Smooth muscle cell (in vitro differentiated cells): ENCODE results near the gene MKRN2. TPM values are rescaled to one million over a fixed set of nuclear protein-coding genes. Genes with fewer than 3 reads are reported as not detected.
"Not testable (repeated sequence)": the region's sequence is repeated elsewhere in the genome, so short reads cannot be mapped to it uniquely, and the experiment has no call there.

ENCODE experiments used
- DNase-seq: peaks from one replicate; lab custom pipeline; 2025; ENCODE audit not compliant: unreplicated experiment; lab: John Stamatoyannopoulos, UW
- H2AFZ ChIP-seq: fragments of 200-600 bp; sonication (generic); 2 replicates; pipeline ENCODE4 v1.6.0; 2016; ENCODE audit warnings: antibody characterized with exemption, low read depth, mild to moderate bottlenecking
- H3F3A ChIP-seq: fragments of 200-600 bp; sonication (generic); 2 replicates; pipeline ENCODE4 v1.6.0; 2017; ENCODE audit warnings: antibody characterized with exemption, low read depth
- H3K27ac ChIP-seq: fragments of 200-600 bp; sonication (generic); 2 replicates; pipeline ENCODE4 v1.5.1; 2016; ENCODE audit warnings: low read depth, mild to moderate bottlenecking
- H3K27me3 ChIP-seq: fragments of 200-600 bp; sonication (generic); 2 replicates; pipeline ENCODE4 v1.6.1; 2016; ENCODE audit warnings: low read depth, mild to moderate bottlenecking
- H3K36me3 ChIP-seq: fragments of 200-600 bp; sonication (generic); 2 replicates; pipeline ENCODE4 v1.5.1; 2016; ENCODE audit warnings: low read depth
- H3K4me1 ChIP-seq: fragments of 200-600 bp; sonication (generic); 2 replicates; pipeline ENCODE4 v1.5.1; 2016; ENCODE audit warnings: low read depth
- H3K4me2 ChIP-seq: fragments of 200-600 bp; sonication (generic); 2 replicates; pipeline ENCODE4 v1.6.0; 2016; ENCODE audit warnings: mild to moderate bottlenecking
- H3K4me3 ChIP-seq: fragments of 200-600 bp; sonication (generic); 2 replicates; pipeline ENCODE4 v1.5.1; 2016; ENCODE audit warnings: mild to moderate bottlenecking
- H3K79me2 ChIP-seq: fragments of 200-600 bp; sonication (generic); 2 replicates; pipeline ENCODE4 v1.6.0; 2016; ENCODE audit warnings: low read depth, mild to moderate bottlenecking
- H3K9ac ChIP-seq: fragments of 200-600 bp; sonication (generic); 2 replicates; pipeline ENCODE4 v1.6.0; 2016; ENCODE audit warnings: low read depth
- H3K9me3 ChIP-seq: fragments of 200-600 bp; sonication (generic); replicated peaks from 2 replicates; pipeline ENCODE4 v1.5.1; 2016; ENCODE audit warnings: low read depth
- H4K20me1 ChIP-seq: fragments of 200-600 bp; sonication (generic); 2 replicates; pipeline ENCODE4 v1.6.0; 2016; ENCODE audit warnings: low read depth
- WGBS: methylation state at CpG from one replicate; pipeline ENCODE4 v1.1.7; 2016; ENCODE audit warnings: low lambda C conversion rate; 5-methylcytosine and 5-hydroxymethylcytosine counted together
- polyA plus RNA-seq: library from polyadenylated mRNA; unstranded; fragments of >200 nt; fragmentation: Nextera tagmentation; extraction: Ambion mirVana; gene quantifications from 2 replicates; pipeline ENCODE4 v1.2.1, GENCODE V29; 2016
- total RNA-seq: library from RNA; depleted of rRNA; stranded (reverse); fragments of >200 nt; gene quantifications from 2 replicates; pipeline ENCODE4 v1.2.3, GENCODE V29; 2014
- TF ChIP-seq, protein P1 (sequence below): fragments of 200-600 bp; sonication (generic); IDR thresholded peaks from 2 replicates; pipeline ENCODE4 v1.5.1; 2017; ENCODE audit warnings: borderline replicate concordance, mild to moderate bottlenecking, antibody characterized with exemption; ENCODE audit not compliant: insufficient read depth, poor library complexity, severe bottlenecking

MKRN2 gene
- total and polyA plus RNA-seq, 2 experiments from 2014 or later = 29.3 to 36.6 TPM

DNA sequence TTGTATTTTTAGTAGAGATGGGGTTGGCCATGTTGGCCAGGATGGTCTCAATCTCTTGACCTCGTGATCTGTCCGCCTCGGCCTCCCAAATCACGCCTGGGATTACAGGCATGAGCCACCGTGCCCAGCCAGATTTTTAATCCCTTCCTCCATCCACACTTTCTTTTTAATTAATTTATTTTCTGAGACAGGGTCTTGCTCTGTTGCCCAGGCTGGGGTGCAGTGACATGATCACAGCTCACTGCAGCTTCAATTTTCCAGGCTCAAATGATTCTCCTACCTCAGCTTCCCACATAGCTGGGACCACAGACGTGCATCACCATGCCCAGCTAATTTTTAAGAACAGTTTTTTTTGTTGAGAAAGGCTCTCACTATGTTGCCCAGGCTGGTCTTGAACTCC, 63.4 kb downstream of the MKRN2 start:
- Histone ChIP-seq H2AFZ (no peak overlapping the region), H3K27ac (no peak overlapping the region), H3K9me3 (no peaks in the 10 kb centered on the region), H3K36me3 (peaks cover 5% of the 10 kb centered on the region), H3F3A (no peaks in the 10 kb centered on the region), H3K4me2 (no peak overlapping the region), H3K4me3 (no peak overlapping the region), H3K79me2 (peaks cover 87% of the 10 kb centered on the region), H3K4me1 (no peaks in the 10 kb centered on the region), H4K20me1 (peaks cover 98% of the 10 kb centered on the region), H3K27me3 (no peaks in the 10 kb centered on the region), H3K9ac (no peak overlapping the region)
- DNase-seq = no peak
- TF ChIP-seq, protein P1, sequence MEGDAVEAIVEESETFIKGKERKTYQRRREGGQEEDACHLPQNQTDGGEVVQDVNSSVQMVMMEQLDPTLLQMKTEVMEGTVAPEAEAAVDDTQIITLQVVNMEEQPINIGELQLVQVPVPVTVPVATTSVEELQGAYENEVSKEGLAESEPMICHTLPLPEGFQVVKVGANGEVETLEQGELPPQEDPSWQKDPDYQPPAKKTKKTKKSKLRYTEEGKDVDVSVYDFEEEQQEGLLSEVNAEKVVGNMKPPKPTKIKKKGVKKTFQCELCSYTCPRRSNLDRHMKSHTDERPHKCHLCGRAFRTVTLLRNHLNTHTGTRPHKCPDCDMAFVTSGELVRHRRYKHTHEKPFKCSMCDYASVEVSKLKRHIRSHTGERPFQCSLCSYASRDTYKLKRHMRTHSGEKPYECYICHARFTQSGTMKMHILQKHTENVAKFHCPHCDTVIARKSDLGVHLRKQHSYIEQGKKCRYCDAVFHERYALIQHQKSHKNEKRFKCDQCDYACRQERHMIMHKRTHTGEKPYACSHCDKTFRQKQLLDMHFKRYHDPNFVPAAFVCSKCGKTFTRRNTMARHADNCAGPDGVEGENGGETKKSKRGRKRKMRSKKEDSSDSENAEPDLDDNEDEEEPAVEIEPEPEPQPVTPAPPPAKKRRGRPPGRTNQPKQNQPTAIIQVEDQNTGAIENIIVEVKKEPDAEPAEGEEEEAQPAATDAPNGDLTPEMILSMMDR = no peak
- whole genome bisulfite sequencing = 98% methylated on average over 6 of the region's 6 CpGs

DNA sequence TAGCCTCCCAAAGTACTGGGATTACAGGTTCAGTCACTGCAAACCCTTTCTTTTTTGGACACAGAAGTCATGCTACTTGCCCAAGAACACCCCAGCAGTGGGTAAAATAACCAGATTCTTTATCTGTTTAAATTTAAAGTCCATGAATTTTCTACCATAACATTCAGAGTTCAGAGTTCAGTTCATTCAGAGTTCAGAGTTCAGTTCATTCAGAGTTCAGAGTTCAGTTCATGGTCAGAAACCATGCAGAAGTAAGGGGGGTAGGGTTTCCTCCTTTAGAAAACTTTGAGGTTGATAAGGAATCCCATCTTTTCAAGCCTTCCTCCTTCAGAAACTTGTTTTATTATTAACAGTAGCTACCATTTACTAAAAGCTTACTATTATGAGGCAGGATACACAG, 63.8 kb downstream of the MKRN2 start:
- Histone ChIP-seq H2AFZ (no peak overlapping the region), H4K20me1 (peaks cover 98% of the 10 kb centered on the region), H3K27me3 (no peaks in the 10 kb centered on the region), H3F3A (no peaks in the 10 kb centered on the region), H3K36me3 (peaks cover 5% of the 10 kb centered on the region), H3K9ac (no peak overlapping the region), H3K4me2 (no peak overlapping the region), H3K4me3 (no peak overlapping the region), H3K79me2 (peaks cover 87% of the 10 kb centered on the region), H3K4me1 (no peaks in the 10 kb centered on the region), H3K27ac (no peak overlapping the region), H3K9me3 (no peaks in the 10 kb centered on the region)
- TF ChIP-seq, protein P1 = no peak
- no peak for DNase-seq

DNA sequence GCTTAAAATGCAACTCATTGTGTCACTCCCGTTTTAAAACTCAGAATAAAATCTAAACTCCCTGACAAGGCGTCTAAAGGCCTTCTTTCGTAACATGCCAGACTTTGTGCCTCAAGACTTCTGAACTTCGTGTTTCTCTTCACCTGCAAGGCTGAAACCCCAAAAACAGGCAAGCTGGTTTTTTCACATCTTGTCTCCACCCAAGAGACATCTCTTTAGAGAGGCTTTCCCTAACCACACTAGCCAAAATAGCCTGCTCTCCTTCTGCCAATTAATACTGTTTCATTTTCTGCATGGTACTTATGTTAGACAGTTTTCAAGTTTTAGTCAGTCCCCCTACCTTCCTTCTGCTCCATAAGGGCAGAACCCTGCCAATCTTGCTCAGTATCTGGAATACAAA, 65.4 kb downstream of the MKRN2 start:
- Histone ChIP-seq H3K27ac (no peak overlapping the region), H3K4me2 (no peak overlapping the region), H3F3A (no peaks in the 10 kb centered on the region), H4K20me1 (peaks cover 98% of the 10 kb centered on the region), H3K79me2 (peaks cover 89% of the 10 kb centered on the region), H2AFZ (no peak overlapping the region), H3K4me3 (no peak overlapping the region), H3K36me3 (no peaks in the 10 kb centered on the region), H3K9me3 (no peaks in the 10 kb centered on the region), H3K4me1 (no peaks in the 10 kb centered on the region), H3K27me3 (no peaks in the 10 kb centered on the region), H3K9ac (no peak overlapping the region)
- WGBS = 78% methylated on average over 4 of the region's 4 CpGs
- no peak for DNase-seq
- TF ChIP-seq, protein P1 = no peak

DNA sequence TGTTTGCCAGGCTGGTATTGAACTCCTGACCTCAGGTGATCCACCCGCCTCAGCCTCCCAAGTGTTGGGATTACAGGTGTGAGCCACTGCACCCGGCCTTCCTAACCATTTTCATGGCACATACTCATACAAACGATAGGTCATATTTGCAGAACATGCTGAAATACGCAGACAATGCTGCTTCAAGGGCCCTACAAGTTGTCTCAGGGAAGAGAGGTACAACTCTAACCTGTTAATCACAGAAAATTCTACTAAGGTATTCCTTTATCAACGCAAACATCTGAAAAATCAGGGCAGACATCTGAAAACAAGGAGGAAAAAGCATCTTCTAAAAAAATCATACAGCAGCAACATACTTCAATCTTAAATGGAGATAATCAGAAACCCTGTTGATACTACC, 67.2 kb downstream of the MKRN2 start:
- 92% methylated on average over 5 of the region's 5 CpGs for WGBS
- peaks cover 100% of the 10 kb centered on the region for H4K20me1 ChIP-seq
- TF ChIP-seq, protein P1 = no peak

DNA sequence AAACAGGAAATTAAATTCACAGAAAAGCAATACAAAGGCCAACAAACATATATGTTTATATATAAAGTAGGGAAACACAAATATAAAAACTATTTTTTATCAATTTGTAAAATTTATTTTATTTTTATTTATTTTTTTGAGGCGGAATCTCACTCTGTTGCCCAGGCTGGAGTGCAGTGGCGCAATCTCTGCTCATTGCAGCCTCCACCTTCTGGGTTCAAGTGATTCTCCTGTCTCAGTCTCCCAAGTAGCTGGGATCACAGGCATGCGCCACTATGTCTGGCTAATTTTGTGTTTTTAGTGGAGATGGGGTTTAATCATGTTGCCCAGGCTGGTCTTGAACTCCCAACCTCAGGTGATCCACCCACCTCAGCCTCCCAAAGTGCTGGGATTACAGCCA, 68.1 kb downstream of the MKRN2 start:
- H2AFZ ChIP-seq, H3K9me3 ChIP-seq, H3K4me1 ChIP-seq, H3K4me3 ChIP-seq, H3K36me3 ChIP-seq, H3F3A ChIP-seq, H3K27me3 ChIP-seq, H3K4me2 ChIP-seq, H3K27ac ChIP-seq, H3K9ac ChIP-seq, DNase-seq: not testable (repeated sequence)
- WGBS = 96% methylated on average over 3 of the region's 3 CpGs
- H4K20me1 ChIP-seq = peaks cover 100% of the 10 kb centered on the region
- peaks cover 100% of the 10 kb centered on the region for H3K79me2 ChIP-seq

More for the DNA sequence above, 67.2 kb downstream of the MKRN2 start:
- Histone ChIP-seq H3F3A (no peaks in the 10 kb centered on the region), H3K27me3 (no peaks in the 10 kb centered on the region), H3K9me3 (no peaks in the 10 kb centered on the region), H3K4me2 (no peak overlapping the region), H3K79me2 (peaks cover 97% of the 10 kb centered on the region), H3K4me3 (no peak overlapping the region), H2AFZ (no peak overlapping the region), H3K27ac (no peak overlapping the region), H3K9ac (no peak overlapping the region), H3K36me3 (no peaks in the 10 kb centered on the region), H3K4me1 (no peaks in the 10 kb centered on the region)
- no peak for DNase-seq
